GM21526 (cell line): ENCODE data around the gene EFCAB6.

Experiments used
- ATAC-seq: cut with Tn5 transposase; IDR thresholded peaks from one replicate; pipeline ENCODE4 v1.9.1; 2021; ENCODE audit warnings: moderate library complexity; ENCODE audit not compliant: unreplicated experiment, low FRiP score

The EFCAB6 gene

DNA sequence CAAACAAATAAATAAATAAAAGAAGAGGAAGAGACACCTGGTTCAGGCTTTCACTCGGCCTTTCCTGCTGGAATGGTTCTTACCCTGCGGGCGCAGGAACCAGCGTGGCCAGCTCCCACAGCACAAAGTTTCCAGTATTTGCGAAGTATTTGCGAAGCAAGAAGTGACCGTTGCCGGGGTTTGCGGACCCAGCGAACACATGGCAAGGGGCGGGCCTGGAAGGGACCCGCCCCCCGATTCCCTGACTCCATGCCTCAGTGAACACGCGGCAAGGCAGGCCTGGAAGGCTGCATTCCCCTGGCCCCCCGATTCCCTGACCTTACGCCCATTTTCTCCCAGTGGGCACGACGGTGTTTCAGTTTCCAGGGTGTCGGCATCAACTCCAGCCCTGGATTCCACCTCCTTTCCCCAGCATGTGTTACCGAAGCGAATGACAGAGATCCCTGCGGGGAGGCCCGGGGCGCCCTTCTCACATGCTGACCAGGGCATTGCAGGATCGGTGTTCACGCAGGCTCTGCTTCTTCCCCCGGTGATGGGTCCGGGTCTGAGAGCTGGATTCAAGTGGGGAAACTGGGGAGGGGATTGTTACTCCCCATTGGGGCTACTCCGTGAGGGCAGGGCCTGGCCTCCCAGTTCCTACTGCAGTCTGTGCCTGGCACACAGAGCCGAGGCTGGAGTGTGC, 297.5 kb downstream of the EFCAB6 start:
- no peak for ATAC-seq

DNA sequence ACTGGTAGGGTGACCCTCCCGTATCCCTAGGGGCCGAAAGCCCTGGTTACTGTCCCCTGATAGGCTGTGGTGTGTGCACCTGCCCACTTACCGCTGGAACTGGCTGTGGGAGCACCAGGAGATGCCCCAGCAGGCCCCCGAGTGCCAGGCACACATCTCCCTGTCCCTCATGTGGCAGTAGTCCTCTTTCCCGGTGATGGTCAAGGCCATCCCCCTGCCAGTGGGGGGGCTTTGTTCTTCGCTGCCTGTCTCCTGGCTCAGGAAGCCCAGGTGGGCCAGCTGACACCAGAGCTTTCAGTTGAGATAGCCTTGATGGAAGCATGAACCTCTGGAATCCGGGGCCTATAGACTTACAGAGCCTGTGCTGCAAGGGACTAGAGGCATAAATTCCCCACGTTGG, 299.8 kb downstream of the EFCAB6 start:
- no peak for ATAC-seq

DNA sequence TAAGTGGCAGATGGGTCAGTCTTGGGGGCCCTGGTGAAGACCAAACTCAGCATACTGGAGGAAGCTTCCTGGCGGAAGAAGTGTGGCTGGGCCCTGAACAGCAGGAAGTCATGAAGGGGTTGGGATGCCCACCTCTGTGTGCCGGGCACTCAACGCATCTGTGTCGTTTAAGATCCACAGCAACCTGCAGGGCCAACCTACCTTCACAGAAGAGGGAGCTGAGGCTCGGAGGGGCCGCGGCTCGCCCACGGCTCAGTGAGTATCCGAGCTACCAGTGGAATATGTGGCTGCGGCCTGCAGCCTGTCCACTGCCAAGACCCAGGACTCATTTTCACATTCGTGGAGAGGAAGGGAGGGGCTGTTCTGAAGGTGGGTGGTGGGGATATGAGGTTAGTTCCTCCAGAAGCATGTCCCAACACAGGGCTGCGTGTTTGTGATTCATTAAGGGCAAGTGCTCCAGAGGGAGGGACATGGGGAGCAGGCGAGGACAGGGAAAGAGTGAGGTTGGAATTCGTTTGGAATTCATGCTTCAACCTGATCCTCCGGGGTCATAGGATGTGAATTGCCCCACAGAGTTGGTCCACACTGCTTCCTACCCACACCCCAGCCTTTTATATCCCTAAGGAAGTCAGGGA, 300.7 kb downstream of the EFCAB6 start:
- no peak for ATAC-seq

DNA sequence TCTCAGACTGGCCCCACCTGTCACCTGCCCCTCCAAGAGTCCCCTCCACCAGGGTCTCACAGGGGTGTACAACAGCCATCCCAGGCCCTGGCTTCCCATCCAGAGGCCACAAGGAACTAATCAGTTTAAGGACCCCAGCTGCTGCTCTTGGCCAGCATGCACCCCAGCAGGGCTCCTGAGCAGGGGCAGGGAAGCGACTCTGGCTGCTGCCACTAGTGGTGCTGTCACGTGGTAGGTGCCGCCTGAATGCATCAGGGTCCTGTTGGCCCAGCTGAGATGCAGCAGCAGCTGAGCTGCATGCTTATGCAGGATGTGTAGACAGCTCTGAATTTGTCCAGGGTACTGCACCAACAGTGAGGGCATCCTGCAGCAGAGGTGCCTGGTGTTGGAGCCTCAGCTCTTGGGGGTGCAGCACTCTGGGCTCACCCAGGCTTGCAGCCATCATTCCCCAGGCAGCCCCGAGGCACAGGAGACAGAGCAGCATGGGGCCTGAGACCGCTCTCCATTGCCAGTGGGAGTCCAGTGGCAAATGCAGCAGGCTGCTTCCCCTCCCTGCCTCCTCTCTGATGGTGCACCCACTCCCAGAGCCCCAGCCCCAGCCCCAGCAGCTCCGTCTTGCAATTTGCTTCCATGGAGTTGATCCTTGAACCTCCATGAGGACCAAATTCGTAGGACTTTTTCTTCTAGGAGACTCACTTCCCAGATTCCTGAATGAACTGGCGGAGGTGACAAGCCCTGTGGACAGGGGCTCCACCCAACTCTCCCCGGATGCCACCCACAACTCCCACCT, 301.6 kb downstream of the EFCAB6 start:
- no peak for ATAC-seq

DNA sequence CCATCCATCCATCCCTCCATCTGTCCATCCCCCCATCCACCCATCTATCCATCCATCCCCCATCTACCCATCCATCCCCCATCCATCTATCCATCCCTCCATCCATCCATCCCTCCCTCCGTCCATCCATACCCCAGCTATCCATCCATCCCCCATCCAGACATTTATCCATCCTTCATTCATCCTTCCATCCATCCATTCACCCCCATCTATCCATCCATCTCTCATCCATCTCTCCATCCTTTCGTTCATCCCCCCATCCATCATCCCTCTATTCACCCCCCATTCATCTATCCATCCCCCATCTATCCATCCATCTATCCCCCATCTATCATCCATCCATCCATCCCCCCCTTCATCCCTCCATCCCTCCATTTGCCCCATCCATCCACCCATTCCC, 302.8 kb downstream of the EFCAB6 start:
- ATAC-seq, result no peak

DNA sequence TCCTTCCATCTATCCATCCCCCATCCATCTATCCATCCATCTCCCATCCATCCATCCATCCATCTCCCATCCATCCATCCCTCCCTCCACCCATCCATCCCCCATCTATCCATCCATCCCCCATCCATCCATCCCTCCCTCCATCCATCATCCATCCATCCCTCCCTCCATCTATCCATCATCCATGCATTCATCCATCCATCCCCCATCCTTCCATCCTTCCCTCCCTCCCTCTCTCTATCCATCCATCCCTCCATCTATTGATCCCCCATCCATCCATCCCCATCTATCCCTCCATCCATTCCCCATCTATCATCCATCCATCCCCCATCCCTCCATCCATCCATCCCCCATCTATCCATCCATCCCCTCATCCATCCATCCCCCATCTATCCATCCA, 303.6 kb downstream of the EFCAB6 start:
- no peak for ATAC-seq

DNA sequence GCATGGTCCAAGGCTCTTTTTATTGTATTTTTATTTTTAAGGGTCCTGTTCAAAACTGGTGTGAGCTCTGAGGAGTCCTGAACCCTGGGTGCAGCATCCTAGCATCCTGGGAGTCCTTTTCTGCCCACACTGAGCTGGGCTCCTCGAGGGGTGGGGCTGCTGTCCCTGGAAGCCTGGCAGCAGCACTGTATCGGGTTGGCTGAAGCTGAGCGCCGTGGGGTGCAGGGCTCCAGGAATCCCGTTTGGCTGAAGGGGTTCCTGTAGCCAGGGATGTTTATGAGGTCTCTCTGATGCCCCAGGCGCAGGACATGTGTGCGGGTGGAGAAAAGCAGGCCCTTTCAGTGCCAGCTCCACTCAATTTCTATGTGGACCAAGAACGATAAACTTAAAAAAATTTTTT, 304.9 kb downstream of the EFCAB6 start:
- ATAC-seq, result no peak

DNA sequence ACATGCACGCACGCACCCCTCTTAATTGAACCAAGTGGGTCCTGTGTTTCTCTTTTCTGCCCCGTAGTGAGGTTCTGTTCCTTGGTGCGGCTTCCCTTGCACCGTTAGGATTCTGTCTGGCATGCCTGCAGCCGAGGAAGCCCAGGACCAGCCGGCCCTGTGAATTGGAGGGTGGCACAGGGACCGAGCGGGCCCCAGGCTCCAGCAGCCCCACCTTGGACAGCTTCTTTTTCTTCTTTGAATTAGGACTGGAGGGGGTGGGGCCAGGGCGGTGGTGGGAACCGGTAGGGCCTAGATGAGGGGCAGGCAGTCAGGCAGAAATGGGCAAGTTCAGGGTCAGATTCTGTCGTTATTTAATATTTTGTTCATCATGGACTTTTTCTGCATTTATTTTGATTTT, 305.6 kb downstream of the EFCAB6 start:
- ATAC-seq, result no peak

DNA sequence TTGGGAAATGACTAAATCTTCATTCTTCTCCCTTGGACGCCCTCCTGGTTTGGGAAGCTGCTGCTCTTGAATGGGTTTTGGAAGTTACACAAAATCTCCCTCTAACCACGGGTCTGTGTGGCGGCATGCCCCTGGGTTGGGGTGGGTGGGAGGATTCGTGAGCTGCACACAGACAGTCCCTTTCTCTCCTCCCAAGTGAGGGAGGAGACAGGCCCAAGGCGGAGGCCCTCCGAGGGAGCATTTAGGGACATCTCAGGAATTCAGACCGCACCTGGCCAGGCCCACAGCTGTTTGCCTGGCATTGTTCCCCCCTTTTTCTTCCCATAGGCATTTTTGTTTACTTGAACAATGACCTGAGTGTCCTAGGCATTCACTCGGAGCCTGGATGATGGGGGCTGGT, 306.2 kb downstream of the EFCAB6 start:
- ATAC-seq, result no peak

DNA sequence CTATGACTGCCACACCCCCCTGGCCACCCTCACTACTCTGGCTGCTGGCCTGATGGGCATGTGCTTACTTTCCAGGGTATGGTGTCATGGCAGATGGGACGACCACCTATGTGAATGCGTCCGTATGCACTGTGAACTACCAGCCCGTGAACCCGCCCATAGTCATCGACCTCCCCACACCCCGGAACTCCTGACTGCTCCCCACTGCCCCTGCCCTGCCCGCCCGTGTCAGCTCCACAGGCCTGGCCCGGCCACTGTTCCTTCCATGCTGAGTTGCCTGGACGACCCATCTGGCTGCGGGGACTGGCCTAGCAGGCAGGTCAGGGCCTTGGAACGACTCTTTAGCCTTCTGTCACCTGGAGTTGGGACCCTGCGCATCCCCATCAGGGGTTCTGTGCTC, 306.7 kb downstream of the EFCAB6 start:
- no peak for ATAC-seq

DNA sequence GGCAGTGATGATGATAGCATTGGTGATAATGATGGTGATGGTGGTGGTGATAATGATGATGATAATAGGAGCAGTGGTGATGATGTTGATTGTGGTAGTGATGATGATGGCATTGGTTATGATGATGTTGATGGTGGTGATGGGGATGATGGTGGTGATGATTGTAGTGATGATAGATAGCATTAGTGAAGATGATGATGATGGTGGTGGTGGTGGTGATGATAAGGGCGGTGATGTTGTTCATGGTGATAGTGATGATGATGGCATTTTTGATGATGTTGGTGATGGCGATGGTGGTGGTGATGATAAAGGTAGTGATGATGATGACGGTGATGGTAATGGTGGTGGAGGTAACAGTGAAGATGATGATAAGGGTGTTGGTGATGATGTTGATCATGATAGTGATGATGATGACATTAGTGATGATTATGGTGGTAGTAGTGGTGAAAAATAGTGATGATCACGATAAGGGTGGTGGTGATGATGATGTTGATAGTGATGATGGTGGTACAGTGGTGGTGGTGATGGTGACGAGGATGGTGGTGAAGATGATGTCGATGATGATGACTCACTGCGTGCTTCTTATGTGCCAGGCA, 307.3 kb downstream of the EFCAB6 start:
- ATAC-seq, result no peak

DNA sequence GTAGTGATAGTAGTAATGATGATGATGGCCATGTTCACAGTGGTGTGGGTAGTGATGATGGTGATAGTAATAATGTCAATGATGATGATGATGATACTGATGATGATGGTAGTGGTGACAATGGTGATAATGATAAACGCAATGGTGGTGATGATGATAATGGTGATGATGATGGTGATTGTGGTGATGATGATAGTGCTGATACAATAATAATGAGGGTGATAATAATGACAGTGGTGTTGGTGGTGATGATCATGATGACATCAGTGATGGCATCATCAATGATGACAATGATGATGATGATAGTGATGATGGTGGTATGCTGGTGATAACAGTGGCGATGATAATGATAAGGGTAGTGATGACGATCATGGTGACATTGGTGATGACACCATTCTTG, 308.0 kb downstream of the EFCAB6 start:
- no peak for ATAC-seq

DNA sequence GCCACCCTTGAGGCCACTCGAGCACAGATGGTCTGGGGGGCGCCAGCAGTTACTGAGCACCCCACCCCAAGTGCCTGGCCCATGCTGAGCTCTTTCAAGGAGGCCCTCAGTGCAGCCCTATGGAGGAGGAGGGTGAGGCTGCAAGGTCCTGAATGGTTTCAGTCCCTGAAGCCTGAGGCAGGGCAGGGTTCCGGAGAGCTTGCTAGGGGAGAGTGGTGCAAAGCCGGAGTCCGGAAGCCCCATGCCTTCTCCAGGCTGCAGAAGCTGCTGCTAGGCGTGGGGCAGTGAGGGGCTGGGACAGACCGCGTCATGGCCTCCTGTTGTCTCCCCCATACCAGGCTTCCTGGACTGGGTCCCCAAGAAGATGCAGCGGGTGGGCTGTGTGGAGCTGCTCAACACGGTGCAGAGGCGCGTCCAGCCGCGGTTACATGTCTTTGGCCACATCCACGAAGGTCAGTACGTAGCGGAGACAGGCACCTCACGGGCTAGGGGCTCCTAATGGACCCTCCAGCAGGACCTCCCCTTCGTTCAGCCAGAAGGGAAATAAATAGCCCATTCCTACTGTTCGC, 309.7 kb downstream of the EFCAB6 start:
- no peak for ATAC-seq

DNA sequence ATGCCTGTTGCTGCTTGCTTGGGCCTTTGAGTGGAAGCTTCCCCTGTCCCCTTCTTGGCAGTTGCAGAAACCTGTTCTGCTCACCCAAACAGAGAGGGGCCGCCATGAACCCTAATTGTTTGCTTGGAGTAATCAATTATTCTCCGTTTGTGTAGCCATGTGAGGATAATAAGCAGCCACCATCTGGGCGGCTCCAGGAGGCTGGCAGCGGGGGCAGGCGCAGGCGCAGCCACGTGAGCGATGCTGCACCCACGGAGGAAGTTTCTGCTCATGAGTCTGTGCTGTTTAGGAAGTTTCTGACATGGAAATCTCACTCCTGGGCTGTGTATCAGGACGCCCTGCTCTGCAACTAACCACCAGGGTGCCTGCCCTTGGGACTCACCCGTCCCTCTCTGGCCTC, 310.2 kb downstream of the EFCAB6 start:
- ATAC-seq, result no peak

DNA sequence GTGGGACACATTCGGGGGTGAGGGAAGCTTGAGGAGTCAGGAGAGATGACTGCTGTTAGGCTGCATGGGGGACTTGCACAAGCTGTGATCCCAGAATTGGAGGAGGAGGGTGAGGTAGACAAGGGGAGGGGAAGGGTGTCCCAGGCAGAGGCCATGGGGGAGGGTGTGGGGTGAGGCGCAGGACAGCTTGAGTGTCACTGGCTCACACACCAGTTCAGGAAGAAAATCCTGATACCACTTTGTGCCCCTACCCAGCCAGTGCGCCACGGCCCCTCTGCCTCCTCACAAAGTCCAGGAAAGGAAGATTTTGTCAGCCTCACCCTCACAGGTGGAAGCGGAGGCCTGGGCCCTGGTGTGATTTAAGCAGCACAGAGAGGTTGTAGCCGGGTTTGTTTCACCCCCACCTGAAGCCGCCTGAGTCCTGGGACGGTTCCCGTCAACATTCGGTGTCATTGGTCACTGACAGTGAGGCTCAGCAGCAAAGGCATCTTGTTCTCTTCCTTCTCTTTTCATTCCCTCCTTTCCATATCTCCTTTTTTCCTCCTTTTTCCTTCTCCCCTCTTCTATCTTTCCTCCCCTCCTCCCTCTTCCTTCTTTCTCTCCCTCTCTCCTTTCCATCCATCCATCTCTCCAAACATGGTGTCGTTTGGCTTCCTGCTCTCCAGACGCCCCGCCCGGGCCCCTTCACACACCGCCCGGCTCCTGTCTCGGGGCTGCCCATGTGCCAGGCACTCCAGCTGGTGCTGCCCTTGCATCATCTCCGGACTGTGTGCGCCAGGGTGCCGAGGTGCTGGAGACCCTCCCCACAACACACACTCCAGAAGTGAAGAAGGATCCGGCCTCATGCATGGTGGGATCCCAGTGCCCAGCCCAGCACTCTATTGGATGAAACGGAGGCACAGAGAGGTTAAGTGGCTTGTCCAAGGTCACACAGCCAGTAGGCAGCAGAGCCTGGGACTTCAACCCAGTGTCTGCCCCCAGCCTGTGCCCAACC, 311.0 kb downstream of the EFCAB6 start:
- ATAC-seq, result no peak

DNA sequence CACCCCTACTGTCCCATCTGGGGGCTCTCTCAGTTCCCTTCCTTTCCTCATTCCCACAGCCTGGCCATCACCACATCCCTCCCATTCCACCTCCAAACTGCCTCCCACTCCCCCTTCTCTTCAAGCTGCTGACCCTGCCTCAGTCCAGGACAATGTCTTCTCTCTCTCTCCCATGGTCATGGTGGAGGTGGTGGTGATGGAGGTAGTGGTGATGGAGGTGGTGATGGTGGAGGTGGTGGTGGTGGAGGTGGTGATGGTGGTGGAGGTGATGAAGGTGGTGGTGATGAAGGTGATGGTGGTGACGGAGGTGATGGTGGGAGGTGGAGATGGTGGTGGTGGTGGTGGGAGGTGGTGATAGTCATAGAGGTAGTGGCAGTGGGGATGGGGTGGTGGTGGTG, 313.2 kb downstream of the EFCAB6 start:
- no peak for ATAC-seq

DNA sequence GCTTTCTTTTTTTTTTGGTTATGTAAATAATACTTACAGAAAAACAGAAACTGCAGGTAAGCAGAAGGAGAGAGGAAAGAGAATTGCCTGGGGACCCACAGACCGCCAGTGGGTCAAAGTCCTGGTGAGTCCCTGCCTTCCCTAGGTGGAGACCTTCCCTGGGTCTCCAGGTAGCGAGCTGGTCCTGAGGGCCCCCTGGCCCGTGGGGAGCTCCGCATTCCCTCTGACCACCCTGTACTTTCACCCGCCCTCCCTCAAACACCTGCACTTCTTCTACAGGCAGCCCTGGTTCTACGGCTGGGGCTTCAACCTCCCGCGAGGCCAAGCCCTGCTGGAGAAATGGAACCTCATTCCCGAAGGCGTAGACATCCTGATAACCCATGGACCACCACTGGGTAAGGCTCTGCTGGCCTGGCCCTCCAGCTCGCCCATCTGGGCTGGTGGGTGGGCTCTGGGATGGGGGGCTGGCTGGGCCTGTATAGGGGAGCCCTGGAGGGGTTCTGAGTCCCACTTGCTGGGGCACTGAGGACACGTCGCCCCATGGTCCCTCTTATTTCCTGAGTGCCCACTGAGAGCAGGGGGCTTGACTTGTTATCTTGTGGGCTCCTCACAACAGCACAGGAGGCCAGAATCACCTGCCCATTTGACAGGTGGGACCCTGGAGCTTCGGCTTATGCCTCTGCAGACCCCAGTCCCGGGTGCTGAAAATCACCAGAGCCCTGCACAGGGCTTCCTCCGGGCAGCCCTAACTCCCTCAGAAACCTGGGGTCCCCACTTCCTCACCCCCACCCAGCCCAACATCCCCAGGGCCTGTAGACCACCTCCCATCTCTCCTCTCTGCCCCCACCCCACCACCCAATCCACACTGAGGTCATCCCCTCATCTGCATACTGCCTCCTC, 313.9 kb downstream of the EFCAB6 start:
- ATAC-seq, result no peak

DNA sequence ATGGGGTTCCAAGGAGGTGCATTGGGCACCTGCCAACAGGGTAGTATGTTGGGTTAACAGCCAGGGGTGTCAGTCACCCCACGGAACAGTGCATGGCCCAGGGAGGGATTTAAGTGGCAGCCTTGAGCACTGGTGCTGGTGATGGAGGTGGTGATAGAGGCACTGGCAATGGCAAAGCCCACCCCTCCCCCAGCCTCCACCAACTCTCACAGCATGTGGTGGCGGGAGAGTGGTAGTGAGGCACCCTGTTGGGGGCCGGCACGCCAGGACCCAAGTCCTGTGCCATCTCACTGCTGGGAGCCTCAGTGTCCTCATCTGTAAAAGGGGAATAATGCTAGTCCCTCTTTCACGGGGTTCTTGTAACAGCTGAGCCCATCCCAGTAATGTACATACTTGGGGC, 318.8 kb downstream of the EFCAB6 start:
- ATAC-seq, result no peak

DNA sequence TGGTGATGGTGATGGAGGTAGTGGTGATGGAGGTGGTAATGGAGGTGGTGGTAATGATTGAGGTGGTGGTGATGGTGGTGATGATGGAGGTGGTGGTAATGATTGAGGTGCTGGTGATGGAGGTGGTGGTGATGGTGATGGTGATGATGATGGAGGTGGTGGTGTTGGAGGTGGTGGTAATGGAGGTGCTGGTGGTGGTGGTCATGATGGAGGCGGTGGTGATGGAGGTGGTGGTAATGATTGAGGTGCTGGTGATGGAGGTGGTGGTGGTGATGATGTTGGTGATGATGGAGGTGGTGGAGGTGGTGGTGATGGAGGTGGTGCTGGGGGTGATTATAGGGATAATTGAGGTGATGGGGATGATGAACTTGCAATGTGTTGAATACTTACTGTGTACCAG, 320.4 kb downstream of the EFCAB6 start:
- ATAC-seq, result no peak
